WI38 (cell line): ENCODE measurements around the gene PCSK5.

Experiments used
- H3K4me3 ChIP-seq: 2 replicates; pipeline ENCODE4 v1.5.1; 2011; ENCODE audit warnings: low read depth, mild to moderate bottlenecking, control low read depth, low read length
- TF ChIP-seq, protein P1 (sequence below): IDR thresholded peaks from 2 replicates; pipeline ENCODE4 v1.5.1; 2012; ENCODE audit warnings: low read depth, mild to moderate bottlenecking, control low read depth, low read length

Gene PCSK5

GRCh38 chr9:75937521-75938258 is 47.2 kb downstream of the PCSK5 start:
- TF ChIP-seq, protein P1, sequence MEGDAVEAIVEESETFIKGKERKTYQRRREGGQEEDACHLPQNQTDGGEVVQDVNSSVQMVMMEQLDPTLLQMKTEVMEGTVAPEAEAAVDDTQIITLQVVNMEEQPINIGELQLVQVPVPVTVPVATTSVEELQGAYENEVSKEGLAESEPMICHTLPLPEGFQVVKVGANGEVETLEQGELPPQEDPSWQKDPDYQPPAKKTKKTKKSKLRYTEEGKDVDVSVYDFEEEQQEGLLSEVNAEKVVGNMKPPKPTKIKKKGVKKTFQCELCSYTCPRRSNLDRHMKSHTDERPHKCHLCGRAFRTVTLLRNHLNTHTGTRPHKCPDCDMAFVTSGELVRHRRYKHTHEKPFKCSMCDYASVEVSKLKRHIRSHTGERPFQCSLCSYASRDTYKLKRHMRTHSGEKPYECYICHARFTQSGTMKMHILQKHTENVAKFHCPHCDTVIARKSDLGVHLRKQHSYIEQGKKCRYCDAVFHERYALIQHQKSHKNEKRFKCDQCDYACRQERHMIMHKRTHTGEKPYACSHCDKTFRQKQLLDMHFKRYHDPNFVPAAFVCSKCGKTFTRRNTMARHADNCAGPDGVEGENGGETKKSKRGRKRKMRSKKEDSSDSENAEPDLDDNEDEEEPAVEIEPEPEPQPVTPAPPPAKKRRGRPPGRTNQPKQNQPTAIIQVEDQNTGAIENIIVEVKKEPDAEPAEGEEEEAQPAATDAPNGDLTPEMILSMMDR = no peak
- H3K4me3 ChIP-seq = no peak overlapping the region

DNA sequence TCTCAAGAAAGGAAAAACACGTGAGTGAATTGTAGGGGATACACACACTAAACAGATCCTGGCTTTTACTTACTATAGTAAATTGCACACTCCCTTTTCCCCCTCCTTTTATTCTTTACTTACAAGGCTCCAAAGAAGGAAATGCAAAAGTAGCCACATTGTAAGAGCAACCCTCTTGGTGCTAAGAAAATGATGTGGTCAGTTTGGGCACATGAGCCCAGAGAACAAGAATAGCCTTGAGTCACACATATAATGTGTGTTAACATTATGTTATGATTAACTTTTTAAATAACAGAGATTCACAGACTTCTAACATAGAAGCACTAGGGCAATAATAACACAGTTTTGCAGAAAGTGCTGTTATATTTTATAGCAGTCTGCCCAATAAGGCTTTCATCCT is 48.5 kb downstream of the PCSK5 start:
- TF ChIP-seq, protein P1 = no peak
- no peak overlapping the region for H3K4me3 ChIP-seq

DNA sequence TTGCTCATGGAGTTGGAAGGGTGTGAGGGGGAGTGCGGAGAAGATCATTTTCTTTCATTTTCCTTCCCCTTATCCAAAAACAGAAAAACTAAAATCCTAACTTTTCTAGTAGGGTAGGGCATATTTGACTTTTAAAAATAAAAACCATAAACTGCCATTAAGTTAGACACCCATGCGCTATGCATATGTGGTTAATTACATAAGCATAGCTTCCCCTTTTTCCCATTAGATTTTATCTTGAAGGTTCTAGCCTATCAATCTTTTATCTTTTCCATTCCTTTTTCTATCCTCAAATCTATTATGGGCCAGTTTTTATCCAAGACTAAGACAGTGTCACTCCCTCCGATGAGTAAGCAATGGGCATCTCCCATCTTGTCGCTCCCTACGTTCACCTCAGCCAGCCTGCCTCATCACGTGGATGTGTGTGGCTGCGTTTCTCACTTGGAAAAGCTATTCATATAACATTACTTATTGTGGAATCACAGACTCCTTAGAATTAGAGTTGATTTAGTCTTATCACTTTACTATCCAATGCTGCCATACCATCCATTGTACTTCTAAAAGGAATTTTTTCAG is 49.2 kb downstream of the PCSK5 start:
- TF ChIP-seq, protein P1 = no peak

DNA sequence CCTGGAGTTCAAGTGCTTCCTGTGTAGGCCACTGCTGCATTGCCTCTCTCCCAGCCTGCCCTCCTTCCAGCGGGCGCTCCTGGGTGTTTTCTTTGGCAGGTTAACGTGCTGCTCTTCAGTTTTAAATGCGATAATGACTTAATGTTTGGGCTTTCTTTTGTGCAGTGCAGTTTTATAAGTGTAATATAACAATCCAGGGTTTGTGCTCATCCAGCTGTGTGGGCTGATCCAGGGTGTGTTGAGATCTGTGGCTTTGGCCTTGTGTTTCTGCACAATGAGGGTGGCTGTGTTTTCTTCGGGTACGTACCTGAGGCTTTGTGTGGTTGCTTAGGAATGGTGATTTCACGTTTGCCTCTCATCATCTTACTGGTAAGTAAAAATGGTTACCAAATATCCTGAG is 50.6 kb downstream of the PCSK5 start:
- TF ChIP-seq, protein P1 = no peak
- no peak overlapping the region for H3K4me3 ChIP-seq

More for the DNA sequence above, 49.2 kb downstream of the PCSK5 start:
- H3K4me3 ChIP-seq = no peak overlapping the region

DNA sequence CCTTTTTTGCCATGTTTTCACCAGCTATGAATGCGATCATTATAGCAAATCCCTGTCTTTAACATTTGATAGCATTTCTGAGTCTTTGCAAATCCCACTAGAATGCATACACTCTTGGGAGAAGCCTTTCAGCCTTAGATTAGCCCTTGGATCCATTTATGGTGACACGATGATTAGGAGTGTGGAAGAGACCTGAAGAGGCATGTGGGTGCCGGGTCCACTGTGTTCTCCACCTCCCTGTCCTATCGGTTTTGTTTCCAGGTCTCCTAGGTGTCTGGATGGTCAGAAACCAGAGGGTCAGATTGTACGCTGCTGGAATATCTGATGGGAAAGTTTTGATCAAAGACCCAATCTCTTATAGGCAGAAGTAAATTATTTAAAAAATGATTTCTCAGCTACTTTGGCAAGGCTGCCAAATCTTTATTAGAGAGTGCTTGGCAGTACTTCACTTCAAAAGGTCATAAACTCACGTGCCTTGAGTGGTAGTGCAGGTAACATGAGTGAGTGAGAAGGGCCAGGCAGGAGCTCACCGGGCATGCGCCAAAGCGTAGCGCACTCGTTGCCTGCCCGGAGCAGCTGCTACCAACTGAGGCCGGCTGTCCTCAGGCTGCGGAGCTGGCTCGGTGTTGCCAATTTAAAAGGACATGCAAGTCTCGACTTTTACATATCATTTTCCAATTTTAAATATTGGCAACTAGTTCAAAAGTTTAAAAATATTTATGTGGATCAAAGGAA is 51.3 kb downstream of the PCSK5 start:
- TF ChIP-seq, protein P1 = no peak
- H3K4me3 ChIP-seq = no peak overlapping the region

GRCh38 chr9:75946766-75947165 is 56.3 kb downstream of the PCSK5 start:
- TF ChIP-seq, protein P1 = no peak
- H3K4me3 ChIP-seq = no peak overlapping the region

DNA sequence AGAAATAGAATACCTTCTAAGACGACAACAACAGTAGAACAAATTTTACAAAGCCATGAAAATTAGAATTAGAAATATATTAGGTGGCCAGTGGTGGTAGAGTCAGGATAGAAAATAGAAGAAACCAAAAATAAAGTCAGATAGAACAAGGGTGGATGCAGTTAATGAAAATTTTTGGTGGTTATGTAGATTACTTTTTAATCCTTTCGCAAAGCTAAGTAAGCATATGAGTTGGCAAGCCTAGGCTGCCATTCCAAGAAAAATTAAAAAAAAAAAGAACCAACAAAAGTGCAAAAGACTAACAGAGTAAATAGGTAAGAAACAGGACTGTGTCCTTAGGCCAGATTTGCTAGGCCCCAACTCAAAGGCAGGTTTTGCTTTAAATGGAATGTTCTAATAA is 56.8 kb downstream of the PCSK5 start:
- TF ChIP-seq, protein P1 = no peak
- no peak overlapping the region for H3K4me3 ChIP-seq
